Upper lobe of right lung (tissue), 1 donor: ENCODE measurements around the gene CCDC120. TPM values are rescaled to one million over a fixed set of nuclear protein-coding genes. Genes with fewer than 3 reads are reported as not detected.

Source experiments
- ATAC-seq: fragments of 200-7000 bp; cut with Tn5 transposase; one replicate; pipeline ENCODE4 v1.9.1; 2020; ENCODE audit warnings: mild to moderate bottlenecking, moderate library complexity
- DNase-seq: peaks from one replicate; pipeline ENCODE4 v3.0.0-alpha.2; 2020
- H3K27ac ChIP-seq: fragments of 200-600 bp; one replicate; pipeline ENCODE4 v1.8.0; 2022
- H3K27me3 ChIP-seq: fragments of 200-600 bp; one replicate; pipeline ENCODE4 v1.8.0; 2022; ENCODE audit warnings: mild to moderate bottlenecking
- H3K36me3 ChIP-seq: fragments of 200-600 bp; one replicate; pipeline ENCODE4 v1.8.0; 2022
- H3K4me1 ChIP-seq: fragments of 200-600 bp; one replicate; pipeline ENCODE4 v1.8.0; 2022
- H3K4me3 ChIP-seq: fragments of 200-600 bp; one replicate; pipeline ENCODE4 v1.8.0; 2022; ENCODE audit warnings: mild to moderate bottlenecking
- H3K9me3 ChIP-seq: fragments of 200-600 bp; one replicate; pipeline ENCODE4 v1.8.0; 2022
- intact Hi-C: fragments of 100-400 bp; cut with DNase I; formaldehyde crosslinking; loops from one replicate; pipeline ENCODE4 v1.11.0; 2022
- total RNA-seq: library from RNA; stranded (reverse); fragmentation: NEBNext Ultra II Directional; extraction: Animal tissue kit (Norgen Biotek cat#: 25700); gene quantifications from one replicate; pipeline ENCODE4 v1.2.1, GENCODE V29; 2021
- TF ChIP-seq, protein P1 (sequence below): fragments of 200-600 bp; IDR thresholded peaks from one replicate; pipeline ENCODE4 v1.8.0; 2022; ENCODE audit warnings: antibody characterized with exemption
- donor health status: DM: no; HTN: yes; CAD: no; lungs with severe emphysema.

The CCDC120 gene
- total RNA-seq, 1 donor from 2014 or later = 10.8 TPM

DNA sequence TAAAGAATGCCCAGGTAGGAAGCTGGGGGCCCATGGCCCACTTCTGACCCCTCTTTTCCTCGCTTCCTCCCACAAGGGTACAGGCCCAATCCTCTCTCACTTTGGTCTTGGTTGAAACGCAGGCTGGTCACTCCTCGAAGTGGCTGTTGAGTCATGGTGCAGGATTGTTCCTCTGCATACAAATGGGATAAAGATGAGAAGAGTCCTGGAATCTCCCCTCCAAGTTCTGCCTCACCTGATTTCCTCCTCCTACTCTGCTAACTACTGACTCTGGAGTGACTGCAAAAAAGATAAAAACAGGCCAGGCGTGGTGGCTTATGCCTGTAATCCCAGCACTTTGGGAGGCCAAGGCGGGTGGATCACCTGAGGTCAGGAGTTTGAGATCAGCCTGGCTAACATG lies 19.1 kb downstream of the CCDC120 start:
- Histone ChIP-seq H3K27me3 (no peaks in the 10 kb centered on the region), H3K4me1 (peaks cover 4% of the 10 kb centered on the region), H3K36me3 (peaks cover 4% of the 10 kb centered on the region), H3K27ac (no peak overlapping the region), H3K9me3 (no peaks in the 10 kb centered on the region), H3K4me3 (no peak overlapping the region)
- TF ChIP-seq, protein P1, sequence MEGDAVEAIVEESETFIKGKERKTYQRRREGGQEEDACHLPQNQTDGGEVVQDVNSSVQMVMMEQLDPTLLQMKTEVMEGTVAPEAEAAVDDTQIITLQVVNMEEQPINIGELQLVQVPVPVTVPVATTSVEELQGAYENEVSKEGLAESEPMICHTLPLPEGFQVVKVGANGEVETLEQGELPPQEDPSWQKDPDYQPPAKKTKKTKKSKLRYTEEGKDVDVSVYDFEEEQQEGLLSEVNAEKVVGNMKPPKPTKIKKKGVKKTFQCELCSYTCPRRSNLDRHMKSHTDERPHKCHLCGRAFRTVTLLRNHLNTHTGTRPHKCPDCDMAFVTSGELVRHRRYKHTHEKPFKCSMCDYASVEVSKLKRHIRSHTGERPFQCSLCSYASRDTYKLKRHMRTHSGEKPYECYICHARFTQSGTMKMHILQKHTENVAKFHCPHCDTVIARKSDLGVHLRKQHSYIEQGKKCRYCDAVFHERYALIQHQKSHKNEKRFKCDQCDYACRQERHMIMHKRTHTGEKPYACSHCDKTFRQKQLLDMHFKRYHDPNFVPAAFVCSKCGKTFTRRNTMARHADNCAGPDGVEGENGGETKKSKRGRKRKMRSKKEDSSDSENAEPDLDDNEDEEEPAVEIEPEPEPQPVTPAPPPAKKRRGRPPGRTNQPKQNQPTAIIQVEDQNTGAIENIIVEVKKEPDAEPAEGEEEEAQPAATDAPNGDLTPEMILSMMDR = no peak
- intact Hi-C loops = no loop called here
- DNase-seq (no peak), ATAC-seq (no peak)

DNA sequence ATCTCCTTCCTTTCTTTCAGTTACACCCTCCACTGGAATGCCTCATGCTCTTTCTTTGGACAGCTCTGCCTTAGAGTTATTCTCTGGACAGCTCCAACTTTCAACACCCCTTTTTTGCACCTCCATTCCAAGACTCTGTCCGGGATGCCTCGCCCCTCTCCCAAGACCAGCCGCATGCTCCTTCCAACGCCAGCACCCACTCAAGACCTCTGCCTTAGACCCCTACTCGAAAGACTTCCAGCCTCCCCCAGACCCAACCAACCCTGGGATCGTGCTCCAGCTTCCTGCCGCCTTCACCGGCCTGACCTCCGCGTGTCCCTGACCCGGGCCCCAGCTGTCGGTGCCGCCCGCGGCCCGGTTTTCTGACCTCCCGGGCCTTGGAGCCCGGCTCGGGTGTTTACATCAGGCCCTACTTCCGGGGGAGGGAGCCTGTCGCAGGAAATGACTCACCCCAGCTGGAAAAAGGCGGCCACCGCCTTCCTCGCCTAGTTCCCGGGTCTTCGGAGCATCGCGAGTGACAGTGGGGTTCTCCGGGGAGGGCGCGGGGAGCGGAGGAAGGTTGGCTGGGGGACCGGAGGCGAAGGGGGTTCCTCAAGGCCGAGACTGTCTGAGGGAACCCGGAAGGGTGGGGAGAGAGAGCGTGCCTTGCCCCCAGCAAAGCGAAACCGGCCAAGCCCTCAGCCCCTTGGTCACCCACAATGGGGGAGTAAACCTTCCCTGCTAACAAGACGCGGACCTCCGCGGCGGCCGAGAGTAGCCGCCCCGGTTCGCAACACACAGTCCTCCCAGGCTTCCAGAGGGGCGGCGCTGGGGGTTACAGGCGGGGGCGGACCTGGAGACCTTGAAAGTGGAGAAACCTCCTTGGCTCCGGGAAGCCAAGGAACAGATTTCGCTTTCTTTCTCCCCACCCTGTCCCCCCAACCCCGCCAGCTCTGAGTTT lies 21.0 kb downstream of the CCDC120 start, which contains the start of gene WDR45:
TSS of gene WDR45 (minus strand) at position 399 of the 940 bp plus-strand sequence. CDS start 1,792 bp downstream, outside the sequence.
- intact Hi-C loops = no loop called here
- TF ChIP-seq, protein P1 = no peak
- DNase-seq = peak; percentile 86
- H3K9me3 ChIP-seq = no peaks in the 10 kb centered on the region
- peak within 1 kb of the TSS; percentile 67 for H3K4me3 ChIP-seq
- no peaks in the 10 kb centered on the region for H3K27me3 ChIP-seq
- peak within 1 kb of the TSS; percentile 93 for H3K27ac ChIP-seq
- H3K36me3 ChIP-seq = peaks cover 4% of the 10 kb centered on the region
- ATAC-seq = peak; percentile 95
- H3K4me1 ChIP-seq = peaks cover 4% of the 10 kb centered on the region

DNA sequence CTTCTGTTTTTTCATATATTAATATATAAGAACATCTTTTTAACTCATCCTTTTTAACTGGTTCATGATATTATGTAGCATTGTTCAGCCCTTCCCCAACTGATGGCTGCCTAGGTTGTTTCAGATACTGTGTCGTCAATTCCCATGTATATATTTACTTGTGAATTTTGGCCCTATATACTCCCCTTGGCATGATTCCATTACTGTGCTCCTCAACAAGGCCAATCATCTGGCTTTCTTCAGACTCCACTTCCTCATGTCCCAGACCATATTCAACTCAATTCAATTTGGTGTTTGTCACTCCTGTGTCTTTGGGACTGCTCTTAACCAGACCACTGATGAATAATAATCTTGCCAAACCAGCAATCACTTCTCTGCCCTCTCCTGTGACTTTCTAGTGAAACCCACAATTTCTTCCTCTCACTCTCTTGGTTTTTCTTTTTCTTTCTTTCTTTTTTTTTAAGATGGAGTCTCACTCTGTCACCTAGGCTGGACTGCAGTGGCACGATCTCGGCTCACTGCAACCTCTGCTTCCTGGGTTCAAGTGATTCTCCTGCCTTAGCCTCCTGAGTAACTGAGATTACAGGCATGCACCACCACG lies 23.6 kb downstream of the CCDC120 start:
- TF ChIP-seq, protein P1 = no peak
- H3K4me1 ChIP-seq = peaks cover 4% of the 10 kb centered on the region
- H3K27ac ChIP-seq = no peak overlapping the region
- H3K27me3 ChIP-seq = no peaks in the 10 kb centered on the region
- no peaks in the 10 kb centered on the region for H3K9me3 ChIP-seq
- intact Hi-C loops = no loop called here
- H3K36me3 ChIP-seq = no peaks in the 10 kb centered on the region
- no peak for DNase-seq
- no peak overlapping the region for H3K4me3 ChIP-seq
- ATAC-seq = no peak

DNA sequence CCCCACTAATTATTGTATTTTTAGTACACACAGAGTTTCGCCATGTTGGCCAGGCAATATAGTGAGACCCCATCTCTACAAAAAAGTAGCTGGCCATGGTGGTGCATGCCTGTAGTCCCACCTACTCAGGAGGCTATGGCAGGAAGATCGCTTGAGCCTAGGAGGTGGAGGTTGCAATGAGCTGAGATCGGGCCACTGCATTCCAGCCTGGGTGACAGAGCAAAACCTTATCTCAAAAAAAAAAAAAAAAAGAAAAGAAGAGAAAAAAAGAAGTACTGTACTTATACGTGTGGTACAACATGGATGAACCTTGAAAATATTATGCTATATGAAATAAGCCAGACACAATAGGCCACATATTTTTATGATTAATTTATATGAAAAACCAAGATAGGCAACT lies 30.8 kb downstream of the CCDC120 start:
- no peaks in the 10 kb centered on the region for H3K36me3 ChIP-seq
- no peak overlapping the region for H3K4me3 ChIP-seq
- no peaks in the 10 kb centered on the region for H3K9me3 ChIP-seq
- H3K27me3 ChIP-seq = no peaks in the 10 kb centered on the region
- ATAC-seq = no peak
- intact Hi-C loops = no loop called here
- DNase-seq = no peak
- H3K27ac ChIP-seq = no peak overlapping the region
- TF ChIP-seq, protein P1 = no peak
- no peaks in the 10 kb centered on the region for H3K4me1 ChIP-seq

DNA sequence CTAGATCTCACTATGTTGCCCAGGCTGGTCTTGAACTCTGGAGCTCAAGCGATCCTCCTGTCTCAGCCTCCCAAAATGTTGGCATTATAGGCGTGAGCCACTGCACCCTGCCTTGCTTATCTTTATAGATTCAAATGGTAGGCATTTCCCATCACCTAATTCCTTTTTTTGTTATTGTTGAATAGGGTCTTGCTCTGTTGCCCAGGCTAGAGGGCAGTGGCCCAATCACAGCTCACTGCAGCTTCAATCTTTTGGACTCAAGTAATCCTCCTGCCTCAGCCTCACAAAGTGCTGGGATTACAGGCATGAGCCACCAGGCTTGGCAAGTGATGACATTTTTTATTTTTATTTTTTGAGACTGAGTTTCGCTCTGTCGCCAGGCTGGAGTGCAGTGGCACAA lies 37.6 kb downstream of the CCDC120 start:
- no peaks in the 10 kb centered on the region for H3K27me3 ChIP-seq
- intact Hi-C loops = no loop called here
- no peaks in the 10 kb centered on the region for H3K4me1 ChIP-seq
- no peak overlapping the region for H3K27ac ChIP-seq
- DNase-seq (no peak), ATAC-seq (no peak)
- no peak overlapping the region for H3K4me3 ChIP-seq
- TF ChIP-seq, protein P1 = no peak
- H3K9me3 ChIP-seq = no peaks in the 10 kb centered on the region
- no peaks in the 10 kb centered on the region for H3K36me3 ChIP-seq
